Right ventricle myocardium inferior (tissue), 1 donor: Measurements from ENCODE around the gene SPTBN2. TPM values are rescaled to one million over a fixed set of nuclear protein-coding genes. Genes with fewer than 3 reads are reported as not detected.
"Not testable (repeated sequence)": the region's sequence is repeated elsewhere in the genome, so short reads cannot be mapped to it uniquely, and the experiment has no call there.

Experiments
- ATAC-seq: fragments of 200-7000 bp; cut with Tn5 transposase; one replicate; pipeline ENCODE4 v1.9.1; 2020; ENCODE audit warnings: mild to moderate bottlenecking, moderate library complexity
- DNase-seq: peaks from one replicate; pipeline ENCODE4 v3.0.0; 2021; ENCODE audit errors: missing footprints
- intact Hi-C: fragments of 100-400 bp; cut with DNase I; formaldehyde crosslinking; loops from one replicate; pipeline ENCODE4 v1.11.0; 2022
- total RNA-seq: library from RNA; stranded (reverse); fragmentation: NEBNext Ultra II Directional; extraction: Animal tissue kit (Norgen Biotek cat#: 25700); gene quantifications from one replicate; pipeline ENCODE4 v1.2.1, GENCODE V29; 2021
- donor health status: DM: no; HTN: yes; CAD: no; lungs with severe emphysema.

Gene SPTBN2
- total RNA-seq, 1 donor from 2014 or later, result 0.95 TPM

DNA sequence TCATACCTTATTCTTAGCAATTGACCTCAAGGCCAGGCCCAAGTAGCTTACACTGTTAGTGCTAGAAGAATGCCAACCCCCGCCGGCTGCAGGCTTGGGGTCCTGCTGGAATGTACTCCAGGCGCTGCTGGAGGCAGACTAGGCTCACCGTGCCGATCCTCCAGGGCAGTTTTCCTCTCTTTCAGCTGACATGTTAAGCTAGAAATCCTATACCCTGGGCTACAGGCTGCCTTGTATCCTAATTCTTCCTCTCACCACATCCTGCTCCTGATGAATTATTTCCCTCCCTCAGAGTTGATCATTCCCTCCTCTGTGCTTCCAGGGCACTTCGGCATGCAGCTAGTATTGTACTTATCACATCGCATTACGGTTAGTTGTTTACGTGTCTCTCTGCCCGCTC, 3.4 kb downstream of the SPTBN2 start:
- intact Hi-C loops, result no loop called here
- ATAC-seq (no peak), DNase-seq (no peak)

DNA sequence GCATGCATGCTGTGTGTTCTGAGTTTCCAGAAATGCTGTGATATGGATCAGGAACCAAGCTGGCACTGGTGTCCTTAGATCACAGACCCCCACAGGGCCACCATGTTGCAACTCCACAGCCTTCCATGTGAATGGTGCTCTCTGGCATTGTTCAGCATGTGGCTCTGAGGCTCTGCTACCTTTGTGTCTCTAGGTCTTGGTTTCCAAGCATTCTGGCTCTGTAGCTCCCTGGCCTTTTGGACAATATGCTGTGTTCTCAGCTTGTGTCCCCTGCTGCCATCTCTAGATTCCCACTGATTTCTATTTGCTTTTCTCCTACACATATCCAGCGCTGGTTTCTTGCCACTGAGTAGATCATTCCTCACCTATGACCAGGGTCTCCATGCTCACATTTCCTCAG, 3.9 kb downstream of the SPTBN2 start:
- DNase-seq (no peak), ATAC-seq (no peak)
- intact Hi-C loops, result no loop called here

DNA sequence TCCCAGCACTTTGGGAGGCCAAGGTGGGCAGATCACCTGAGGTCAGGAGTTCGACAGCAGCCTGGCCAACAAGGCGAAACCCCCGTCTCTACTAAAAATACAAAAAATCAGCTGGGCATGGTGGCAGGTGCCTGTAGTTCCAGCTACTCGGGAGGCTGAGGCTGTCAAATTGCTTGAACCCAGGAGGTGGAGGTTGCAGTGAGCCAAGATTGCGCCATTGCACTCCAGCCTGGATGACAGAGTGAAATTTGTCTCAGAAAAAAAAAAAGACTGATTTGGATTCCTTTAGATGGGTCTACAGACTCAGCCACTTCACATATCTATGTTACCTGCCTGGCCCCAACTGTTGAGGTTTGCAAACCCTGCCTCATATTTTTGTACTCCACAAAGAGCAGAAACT, 4.8 kb downstream of the SPTBN2 start:
- DNase-seq, ATAC-seq, intact Hi-C loops: not testable (repeated sequence)

DNA sequence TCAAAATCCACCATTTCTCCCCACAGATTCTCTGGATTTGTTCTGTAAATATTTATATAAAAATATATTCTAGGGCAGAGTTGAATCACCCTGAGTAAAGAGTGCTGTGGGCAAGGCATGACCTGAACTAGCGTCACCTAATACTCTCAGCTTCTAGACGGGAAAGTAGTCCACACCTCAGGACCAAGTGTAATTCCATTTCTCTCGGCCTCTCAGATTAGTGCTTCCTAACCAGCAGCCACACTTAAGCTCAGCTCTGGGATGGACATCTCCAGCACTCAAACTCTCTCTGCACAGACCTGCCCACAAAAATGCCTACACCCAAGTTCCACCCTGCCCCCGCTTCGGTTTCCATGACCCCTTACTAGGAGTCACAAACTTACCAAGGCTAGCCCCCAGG, 5.3 kb downstream of the SPTBN2 start:
- intact Hi-C loops, result no loop called here
- no peak for DNase-seq

DNA sequence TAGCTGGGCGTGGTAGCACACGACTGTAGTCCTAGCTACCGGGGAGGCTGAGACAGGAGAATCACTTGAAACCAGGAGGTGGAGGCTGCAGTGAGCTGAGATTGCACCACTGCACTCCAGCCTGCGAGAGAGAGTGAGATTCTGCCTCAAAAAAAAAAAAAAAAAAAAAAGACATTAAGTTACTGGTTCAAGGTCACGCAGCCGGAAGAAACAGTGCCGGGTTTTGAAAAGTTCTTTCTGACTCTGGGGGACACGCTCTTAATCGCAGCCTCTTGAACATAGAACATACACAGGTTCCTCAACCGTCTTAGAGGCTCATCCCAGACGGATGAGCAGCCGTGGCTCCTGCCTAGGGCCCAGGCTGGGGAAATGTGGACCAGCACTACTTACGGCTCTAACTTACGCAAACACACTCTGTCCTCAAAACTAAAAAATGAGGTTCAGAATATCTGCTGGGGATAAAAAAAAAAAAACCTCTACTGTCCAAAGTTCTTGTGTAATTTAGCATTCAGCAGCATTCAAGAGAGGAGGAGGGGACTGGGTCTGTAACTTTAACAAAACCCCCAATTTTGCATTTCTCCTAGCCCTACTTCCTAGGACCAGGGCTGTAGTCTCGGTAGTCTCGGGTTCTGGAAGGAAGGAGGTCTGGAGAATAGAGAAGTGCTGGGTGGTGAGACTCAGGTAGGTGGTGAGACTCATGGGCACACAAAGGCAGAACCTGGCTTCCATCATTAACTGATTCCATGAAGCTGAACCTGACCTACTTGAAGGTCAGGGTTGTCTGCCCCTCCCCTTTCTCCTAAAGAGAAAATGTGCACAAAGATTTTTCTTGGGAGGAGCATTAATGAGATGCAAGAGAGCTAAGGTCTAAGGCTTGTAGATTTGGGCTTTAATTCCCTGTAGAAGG, 6.0 kb downstream of the SPTBN2 start:
- intact Hi-C loops, result no loop called here
- no peak for DNase-seq
- no peak for ATAC-seq

More for the DNA sequence above, 5.3 kb downstream of the SPTBN2 start:
- ATAC-seq, result no peak

DNA sequence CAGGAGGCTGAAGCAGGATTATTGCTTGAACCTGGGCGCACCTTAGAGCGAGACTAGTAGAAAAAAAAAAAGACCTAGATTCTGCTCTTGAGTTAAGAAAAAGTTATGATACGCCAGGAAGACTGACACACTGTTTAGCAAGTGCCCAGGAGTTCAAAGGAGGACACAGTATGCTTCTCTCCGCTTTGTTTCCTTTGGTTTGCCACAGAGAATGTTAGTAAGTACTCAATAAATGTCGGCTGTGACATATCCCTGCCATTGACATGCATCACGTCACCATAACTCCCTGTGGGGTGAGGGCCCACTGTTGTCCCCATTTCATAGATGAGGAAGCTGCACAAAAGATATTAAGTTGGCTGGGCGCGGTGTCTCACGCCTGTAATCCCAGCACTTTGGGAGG, 7.1 kb downstream of the SPTBN2 start:
- intact Hi-C loops, result no loop called here
- DNase-seq (no peak), ATAC-seq (no peak)

DNA sequence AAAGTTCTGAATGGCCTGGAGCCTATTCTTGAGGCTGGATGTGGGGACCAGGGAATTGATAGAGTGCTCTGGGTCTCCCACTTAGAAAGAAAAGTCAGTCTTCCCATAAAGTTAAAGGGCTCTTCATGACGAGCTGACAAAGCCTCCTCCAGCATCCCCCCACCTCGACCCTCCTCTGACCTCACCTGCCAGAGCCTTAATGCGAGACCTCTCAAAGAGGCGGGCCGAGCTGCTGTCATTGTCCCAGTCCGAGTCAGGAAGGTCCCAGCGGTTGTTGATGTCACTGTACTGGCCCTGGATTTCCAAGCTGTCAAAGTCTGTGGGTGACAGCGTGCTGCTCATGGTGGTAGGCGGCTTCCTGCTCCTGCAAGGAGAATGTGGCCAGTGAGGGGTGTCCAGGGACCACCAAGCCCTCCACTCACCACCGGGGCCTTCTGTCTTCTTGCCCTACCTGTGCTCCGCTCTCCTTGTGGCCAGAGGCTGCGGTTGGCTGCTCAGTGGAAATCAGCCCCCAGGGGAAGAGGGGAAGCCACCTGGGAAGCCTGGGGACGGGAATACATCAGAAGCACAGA, 8.0 kb downstream of the SPTBN2 start:
- ATAC-seq (no peak), DNase-seq (no peak)
- intact Hi-C loops, result no loop called here

DNA sequence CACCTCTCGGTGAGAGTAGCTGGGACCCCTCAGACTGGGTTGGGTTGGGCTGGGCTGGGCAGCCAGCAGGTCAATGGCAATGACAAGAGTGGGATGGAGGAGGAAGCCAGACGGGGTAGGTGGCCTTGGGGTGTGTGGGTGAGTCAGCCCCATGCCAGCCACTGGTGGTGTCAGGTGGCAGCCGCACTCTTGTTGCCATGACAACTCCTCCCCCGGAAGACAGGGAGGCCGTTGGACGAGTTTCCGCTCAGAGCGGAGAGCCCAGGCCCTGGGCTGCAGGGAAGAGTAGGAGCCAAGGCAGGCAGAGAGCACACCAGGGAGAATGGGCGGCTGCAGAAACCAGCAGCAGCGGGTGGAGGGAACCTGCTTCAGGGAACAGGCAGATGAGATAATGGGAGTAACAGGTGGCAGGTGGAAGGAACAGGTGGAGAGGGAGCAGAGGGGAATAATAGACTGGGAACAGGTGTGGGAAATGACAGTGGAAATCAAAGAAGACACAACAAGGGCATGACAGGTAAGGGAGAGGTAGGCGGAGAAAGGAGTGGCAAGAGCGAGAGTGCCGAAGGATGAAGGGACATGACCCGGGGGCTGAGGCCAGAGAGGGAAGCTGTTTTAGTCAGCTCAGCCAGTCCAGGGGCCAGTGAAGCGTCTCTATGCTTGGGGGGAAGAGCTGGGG, 8.7 kb downstream of the SPTBN2 start:
- intact Hi-C loops, result no loop called here
- no peak for DNase-seq
- ATAC-seq, result no peak

DNA sequence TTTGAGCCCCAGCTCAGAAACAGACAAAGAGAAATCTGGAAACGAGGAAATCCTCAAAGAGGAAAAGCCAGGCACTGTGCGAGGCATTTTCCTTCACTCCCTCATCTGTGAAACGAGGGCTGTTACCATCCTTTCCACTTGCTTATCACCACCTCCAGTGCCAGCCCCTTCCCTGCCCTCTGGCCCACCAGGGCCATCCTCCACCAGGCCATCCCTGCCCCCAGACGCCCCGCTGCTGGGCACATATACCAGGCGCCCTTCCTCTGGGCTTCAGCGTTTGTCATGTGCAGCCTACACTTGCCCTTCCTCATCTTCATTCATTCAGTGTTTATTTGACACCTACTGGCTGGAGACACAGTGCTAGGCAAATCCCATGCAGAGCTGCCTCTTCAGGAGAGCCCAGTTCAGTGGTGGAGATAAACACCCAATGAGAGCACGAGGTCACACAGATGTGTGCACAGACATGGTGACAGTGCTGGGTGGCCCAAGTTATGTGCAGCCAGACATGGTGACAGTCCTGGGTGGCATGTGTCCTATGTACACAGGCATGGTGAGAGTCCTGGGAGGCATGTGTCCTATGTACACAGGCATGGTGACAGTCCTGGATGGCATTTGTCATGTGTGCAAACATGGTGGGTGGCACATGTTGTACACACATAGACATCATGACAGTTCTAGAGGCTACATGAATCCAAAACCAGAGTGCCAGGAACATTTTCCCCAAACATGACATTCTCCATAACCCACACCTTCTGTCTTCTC, 9.7 kb downstream of the SPTBN2 start:
- ATAC-seq (no peak), DNase-seq (no peak)
- intact Hi-C loops, result no loop called here

DNA sequence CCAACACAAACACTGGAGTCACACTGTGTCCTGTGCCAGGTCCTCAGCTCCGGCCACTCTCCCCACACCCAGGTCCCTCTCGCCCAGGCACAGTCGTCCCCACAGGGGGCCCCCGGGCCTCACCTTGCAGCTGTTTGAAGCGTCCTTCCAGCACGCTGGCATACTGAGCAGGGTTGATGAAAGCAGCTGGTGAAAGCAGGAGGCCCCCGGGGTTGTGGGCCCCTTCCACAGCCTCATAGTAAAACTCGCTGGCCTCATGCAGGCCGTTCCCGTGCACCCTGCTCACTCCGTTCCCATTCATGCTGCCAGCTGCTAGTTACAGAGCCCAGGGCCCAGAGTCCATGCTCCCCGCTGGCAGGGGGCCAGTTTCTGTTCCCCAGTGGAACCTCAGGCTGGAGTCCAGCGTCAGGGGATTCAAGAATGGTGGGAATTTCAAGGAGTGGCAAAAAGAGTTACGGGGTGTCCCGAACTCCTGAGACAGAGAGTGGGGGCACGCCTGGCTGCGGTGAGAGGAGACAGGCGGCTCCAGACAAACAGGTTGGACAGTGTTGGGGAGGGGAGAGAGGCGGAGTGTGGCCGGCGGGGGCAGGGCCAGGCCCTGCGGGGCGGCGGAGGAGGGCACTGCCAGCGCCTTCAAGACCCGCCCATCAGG, 10.6 kb downstream of the SPTBN2 start:
- DNase-seq (no peak), ATAC-seq (no peak)
- intact Hi-C loops, result no loop called here

DNA sequence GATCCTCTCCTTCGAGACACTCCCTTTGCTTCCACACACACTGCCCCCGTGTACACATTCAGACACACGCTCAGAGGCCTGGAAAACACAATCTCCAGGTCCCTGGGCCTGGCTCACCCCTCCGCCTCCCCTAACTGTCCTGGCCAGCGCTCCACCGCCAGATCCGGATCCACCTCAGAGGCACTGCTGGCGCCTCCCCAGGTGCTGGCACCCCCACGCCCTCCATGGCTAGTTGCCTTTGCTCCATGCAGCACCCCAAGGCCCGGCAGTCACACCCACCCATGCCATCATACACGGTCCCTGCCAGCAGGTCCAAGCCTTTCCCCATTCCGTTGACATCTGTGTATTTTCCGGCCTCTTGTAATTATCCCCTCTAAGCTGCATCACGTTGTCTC, 11.1 kb downstream of the SPTBN2 start:
- DNase-seq (no peak), ATAC-seq (no peak)
- intact Hi-C loops, result no loop called here

DNA sequence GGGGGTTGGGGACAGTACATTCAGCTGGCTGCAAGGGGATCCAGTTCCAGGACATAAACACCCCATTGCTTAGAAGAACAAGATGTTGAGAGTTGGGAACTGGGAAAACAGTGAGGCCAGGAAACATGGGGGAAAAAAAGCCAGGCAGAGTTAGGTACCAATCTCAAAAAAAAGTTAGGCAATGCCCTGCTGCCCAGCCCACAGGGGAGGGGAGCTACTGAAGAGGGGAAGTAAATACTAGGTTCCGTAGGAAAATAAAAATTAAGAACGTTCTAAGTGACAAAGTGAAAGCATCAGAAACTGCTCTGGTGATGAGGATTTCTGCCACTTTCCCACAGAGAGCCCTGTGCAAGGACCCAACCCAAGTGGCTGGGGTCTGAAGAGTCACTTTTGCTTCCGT, 12.0 kb downstream of the SPTBN2 start:
- intact Hi-C loops, result no loop called here
- DNase-seq, result no peak
- ATAC-seq, result no peak

DNA sequence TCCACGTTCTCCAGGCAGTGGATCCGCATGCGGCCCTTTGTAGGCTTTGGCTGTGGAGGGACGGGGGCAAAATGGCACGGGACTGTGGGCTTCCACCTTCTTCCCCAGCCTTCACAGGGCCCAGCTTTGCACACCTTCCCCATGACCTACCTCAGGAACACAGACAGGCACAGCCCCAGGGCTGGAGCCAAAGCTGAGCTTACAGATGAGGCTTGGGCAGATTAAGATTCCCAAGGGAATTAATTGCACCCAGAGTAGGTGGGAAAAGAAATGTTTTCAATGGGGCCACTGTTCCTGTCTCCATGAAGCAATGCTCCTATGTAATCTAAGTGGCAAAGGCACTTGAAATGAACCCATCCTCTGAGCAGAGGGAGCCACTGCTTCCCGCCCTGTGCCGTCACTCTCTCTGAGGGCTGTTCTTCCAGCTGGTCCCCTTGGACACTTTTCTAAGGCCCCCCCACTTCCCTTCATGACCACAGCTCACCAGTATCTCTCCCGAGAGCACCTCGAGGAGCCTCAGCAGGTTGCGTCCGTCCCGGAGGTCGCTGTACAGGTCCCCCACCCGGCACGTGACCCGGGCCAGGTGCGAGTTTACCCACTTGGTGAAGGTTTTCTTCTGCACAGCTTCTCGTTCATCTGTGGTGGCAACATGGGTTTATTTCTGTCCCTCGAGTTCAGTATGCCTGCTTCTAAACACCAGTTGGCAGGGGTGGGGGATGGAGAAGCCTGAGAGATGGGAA, 13.5 kb downstream of the SPTBN2 start:
- DNase-seq (no peak), ATAC-seq (no peak)
- intact Hi-C loops, result no loop called here

DNA sequence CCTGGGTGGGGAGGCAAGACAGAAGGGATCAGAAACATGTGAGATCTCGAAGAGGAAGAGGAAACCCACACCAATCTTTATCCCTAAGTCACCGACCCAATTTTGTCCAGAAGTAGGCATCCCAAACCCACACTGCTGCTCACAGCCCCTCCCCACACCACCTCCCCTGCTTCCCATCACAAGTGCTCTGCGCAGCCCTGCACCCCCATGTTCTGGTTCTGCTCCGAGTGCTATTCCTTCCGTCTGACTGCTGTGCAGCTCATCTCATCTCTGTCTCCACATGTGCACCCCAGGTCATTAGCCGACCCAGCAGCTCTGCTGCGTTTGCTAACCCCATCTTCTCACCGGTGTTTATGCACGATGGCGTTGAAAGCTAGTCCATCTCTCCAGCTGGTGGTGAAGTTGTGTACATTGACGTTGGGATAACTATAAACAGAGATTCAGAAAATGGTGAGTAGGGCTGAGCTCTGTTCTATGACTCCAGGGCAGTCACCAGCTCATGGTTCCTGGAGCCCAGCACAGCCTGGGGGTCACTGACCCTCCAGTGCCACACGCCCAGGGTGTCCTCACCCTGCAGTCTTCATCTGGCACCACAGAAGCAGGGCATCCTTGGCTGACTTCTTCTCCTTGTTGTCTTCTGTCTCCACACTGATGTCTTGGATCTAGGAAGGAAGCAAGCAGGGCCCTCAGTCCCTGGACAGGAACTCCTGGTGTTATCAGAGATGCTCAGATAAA, 15.1 kb downstream of the SPTBN2 start:
- intact Hi-C loops, result no loop called here
- DNase-seq (no peak), ATAC-seq (no peak)

DNA sequence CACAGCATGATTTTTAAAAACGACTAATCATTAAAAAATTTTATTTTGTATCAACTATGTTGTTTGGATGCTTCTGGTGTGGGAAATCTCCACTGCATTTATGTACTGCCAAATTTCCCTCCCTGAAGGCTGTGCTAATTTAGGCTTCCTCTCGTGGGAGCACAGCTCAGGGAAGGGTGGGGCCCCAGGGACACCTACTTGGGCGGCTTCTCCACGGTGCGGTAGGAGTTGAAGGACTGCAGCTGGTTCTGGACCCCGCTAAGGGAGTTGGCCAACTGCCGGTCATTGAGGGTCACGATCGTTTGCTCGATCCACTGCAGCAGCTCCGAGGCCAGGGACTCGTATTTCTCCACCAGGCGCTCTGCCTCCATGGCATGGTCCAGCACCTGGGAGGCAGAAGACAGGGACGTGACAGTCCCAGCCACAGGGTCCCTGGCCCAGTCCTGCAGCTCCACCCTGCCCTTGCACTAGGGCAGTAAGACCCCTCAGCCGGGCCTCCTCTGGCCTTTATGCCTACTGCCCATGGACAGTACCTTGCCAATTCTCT, 18.6 kb downstream of the SPTBN2 start:
- ATAC-seq, result no peak
- intact Hi-C loops, result no loop called here
- DNase-seq, result peak; percentile 49

DNA sequence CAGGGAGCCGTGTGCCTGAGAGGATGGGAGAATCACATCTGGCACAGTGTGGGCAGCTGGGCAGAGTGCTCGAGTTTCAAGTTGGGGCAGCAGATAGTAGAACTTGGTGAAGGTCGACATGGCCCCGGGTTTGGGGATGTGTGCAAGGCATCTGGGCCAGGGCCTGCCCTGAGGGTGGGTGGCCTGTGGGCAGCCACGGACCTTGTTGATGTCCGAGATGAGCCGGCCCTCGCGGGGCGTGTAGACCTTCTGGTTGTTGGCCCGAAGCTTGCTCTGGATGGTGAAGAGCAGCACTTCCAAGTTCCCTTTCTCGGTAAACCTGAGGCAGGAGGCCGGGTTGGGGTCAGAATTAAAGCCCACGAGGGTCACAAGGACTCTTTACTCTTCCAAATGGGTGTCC, 20.3 kb downstream of the SPTBN2 start:
- DNase-seq (peak; percentile 50), ATAC-seq (no peak)
- intact Hi-C loops, result no loop called here

DNA sequence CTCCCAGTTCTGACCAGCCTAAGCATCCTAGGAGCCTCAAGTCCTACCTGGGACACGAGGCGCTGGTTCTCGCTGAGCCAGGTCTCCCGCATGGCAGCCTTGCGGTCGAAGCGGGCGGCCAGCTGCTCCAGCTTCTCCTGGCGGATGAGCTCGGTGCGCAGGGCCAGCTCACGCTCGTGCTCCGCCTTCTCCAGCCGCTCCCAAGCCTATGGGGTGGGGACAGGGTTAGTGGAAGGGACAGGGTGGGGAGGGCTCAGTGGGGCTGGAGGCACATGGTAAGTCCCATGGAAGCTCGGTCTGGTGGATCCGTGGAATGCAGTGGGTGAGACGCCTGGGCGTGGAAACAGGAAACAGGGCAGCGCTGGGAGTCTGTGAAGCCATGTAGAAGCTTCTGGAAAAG, 20.9 kb downstream of the SPTBN2 start:
- peak; percentile 59 for DNase-seq
- intact Hi-C loops, result no loop called here
- no peak for ATAC-seq
